ENCODE measurements around the gene LRIG2.

- no peak for TF ChIP-seq POLR2A (IDR thresholded peaks at IDR 0.05; ENCODE audit: low read depth, low read length)
- TF ChIP-seq POLR2AphosphoS5 (IDR thresholded peaks at IDR 0.05; ENCODE audit: insufficient read depth, low read depth, low read length): no peak
- no peak for TF ChIP-seq CTCF (IDR thresholded peaks at IDR 0.05; ENCODE audit: extremely low read depth in 1 of 2, insufficient read depth in 1 of 2, low read depth in 1 of 2, low read length in 2 of 2)
- no peak for TF ChIP-seq EZH2 (IDR thresholded peaks at IDR 0.05; ENCODE audit: borderline replicate concordance, low read depth, low read length, severe bottlenecking)
These were observed 31.3 kb upstream of the LRIG2 start for GRCh38 chr1:113041569-113042284.
